Measurements from ENCODE around the gene ADRA2B. TPM values are rescaled to one million over a fixed set of nuclear protein-coding genes. Genes with fewer than 3 reads are reported as not detected.

ADRA2B gene
- total RNA-seq, 1 experiment from 2014 or later = 2.7 TPM

DNA sequence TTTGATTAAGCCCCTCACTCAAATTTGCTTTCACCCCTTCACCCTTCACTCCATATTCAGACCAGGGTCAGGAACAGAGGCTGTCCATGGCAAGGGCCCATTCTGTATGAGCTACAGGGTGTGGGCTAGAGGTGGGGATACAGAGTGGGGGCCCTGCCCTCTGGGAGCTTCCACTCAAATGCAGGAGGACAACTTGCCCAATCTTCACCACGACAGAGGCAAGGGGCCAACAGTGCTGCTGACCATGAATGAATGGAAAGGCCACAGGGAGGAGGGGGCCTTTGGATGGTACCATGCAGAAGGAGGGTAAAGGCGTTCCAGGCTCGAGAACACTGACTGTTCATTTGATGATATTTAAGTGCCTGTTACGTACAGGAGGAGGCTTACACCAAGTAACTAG lies 22.8 kb downstream of the ADRA2B start:
- TF ChIP-seq, protein P1, sequence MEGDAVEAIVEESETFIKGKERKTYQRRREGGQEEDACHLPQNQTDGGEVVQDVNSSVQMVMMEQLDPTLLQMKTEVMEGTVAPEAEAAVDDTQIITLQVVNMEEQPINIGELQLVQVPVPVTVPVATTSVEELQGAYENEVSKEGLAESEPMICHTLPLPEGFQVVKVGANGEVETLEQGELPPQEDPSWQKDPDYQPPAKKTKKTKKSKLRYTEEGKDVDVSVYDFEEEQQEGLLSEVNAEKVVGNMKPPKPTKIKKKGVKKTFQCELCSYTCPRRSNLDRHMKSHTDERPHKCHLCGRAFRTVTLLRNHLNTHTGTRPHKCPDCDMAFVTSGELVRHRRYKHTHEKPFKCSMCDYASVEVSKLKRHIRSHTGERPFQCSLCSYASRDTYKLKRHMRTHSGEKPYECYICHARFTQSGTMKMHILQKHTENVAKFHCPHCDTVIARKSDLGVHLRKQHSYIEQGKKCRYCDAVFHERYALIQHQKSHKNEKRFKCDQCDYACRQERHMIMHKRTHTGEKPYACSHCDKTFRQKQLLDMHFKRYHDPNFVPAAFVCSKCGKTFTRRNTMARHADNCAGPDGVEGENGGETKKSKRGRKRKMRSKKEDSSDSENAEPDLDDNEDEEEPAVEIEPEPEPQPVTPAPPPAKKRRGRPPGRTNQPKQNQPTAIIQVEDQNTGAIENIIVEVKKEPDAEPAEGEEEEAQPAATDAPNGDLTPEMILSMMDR (conservative IDR thresholded peaks at IDR 0.05) = no peak
- Histone ChIP-seq H2BK15ac (ENCODE audit: low read depth, low read length) (no peak overlapping the region), H3K27ac (ENCODE audit: insufficient read length, low read depth, low read length) (no peak overlapping the region), H3K4me1 (ENCODE audit: insufficient read depth, low read length) (no peaks in the 10 kb centered on the region), H3K27me3 (ENCODE audit: insufficient read depth, low read length) (no peaks in the 10 kb centered on the region), H4K91ac (ENCODE audit: insufficient read length, low read depth, low read length) (no peak overlapping the region), H4K8ac (replicated peaks; ENCODE audit: insufficient read length, low read depth, low read length) (no peak overlapping the region), H2BK12ac (ENCODE audit: insufficient read length, low read depth, low read length) (no peak overlapping the region), H3K23me2 (ENCODE audit: insufficient read length, low read depth, low read length, poor library complexity, severe bottlenecking) (no peaks in the 10 kb centered on the region), H3K9ac (ENCODE audit: extremely low read depth, insufficient read length, low read length) (no peak overlapping the region), H2AFZ (ENCODE audit: low read length) (no peak overlapping the region), H3K56ac (ENCODE audit: insufficient read length, low read depth, low read length) (no peak overlapping the region), H3K9me3 (ENCODE audit: control insufficient read depth, low read depth, low read length) (no peaks in the 10 kb centered on the region), H2BK5ac (ENCODE audit: insufficient read length, low read length) (no peak overlapping the region), H2BK20ac (ENCODE audit: low read depth, low read length, poor library complexity, severe bottlenecking) (no peak overlapping the region), H3K79me2 (ENCODE audit: insufficient read depth, low read length) (no peaks in the 10 kb centered on the region), H4K20me1 (ENCODE audit: control insufficient read depth, insufficient read depth, insufficient read length) (no peaks in the 10 kb centered on the region), H2BK120ac (ENCODE audit: low read depth, low read length, poor library complexity, severe bottlenecking) (no peak overlapping the region), H3T11ph (ENCODE audit: low read length) (no peak overlapping the region), H3K14ac (ENCODE audit: insufficient read depth, low read length) (no peak overlapping the region), H2AK5ac (ENCODE audit: insufficient read length, low read length) (no peak overlapping the region), H3K23ac (ENCODE audit: insufficient read length, low read depth, low read length) (no peak overlapping the region), H4K5ac (ENCODE audit: insufficient read length, low read depth, low read length) (no peak overlapping the region), H3K4ac (ENCODE audit: low read depth, low read length) (no peak overlapping the region), H3K79me1 (ENCODE audit: insufficient read depth, low read depth, low read length, poor library complexity, severe bottlenecking) (no peaks in the 10 kb centered on the region), H3K4me2 (ENCODE audit: insufficient read depth, insufficient read length, low read length) (no peak overlapping the region), H3K18ac (ENCODE audit: insufficient read length, low read depth, low read length) (no peak overlapping the region)
- no CpG with 5 or more reads among the region's 4 CpGs for WGBS (ENCODE audit: extremely low coverage, insufficient read length, low lambda C conversion rate)
- H3K4me3 Mint-ChIP-seq = no peak overlapping the region
- H3K36me3 Mint-ChIP-seq (ENCODE audit: insufficient read depth in 1 of 3, low read depth in 3 of 3) = no peaks in the 10 kb centered on the region
- peaks cover 25 to 42% of the 10 kb centered on the region in 2 experiments for H3K4me1 Mint-ChIP-seq
- H3K27ac Mint-ChIP-seq = no peak overlapping the region
- no peaks in the 10 kb centered on the region; a peak in 2 of 5 replicates for H3K9me3 Mint-ChIP-seq
- no peak for DNase-seq
- H3K27me3 Mint-ChIP-seq (ENCODE audit: low read depth) = no peaks in the 10 kb centered on the region; the same call in 1 of the 2 replicates

Measured in H9 (cell line).